GM12872 (cell line): ENCODE results near the gene TTC1.

Experiments
- CTCF ChIP-seq: IDR thresholded peaks from 3 replicates; pipeline ENCODE4 v1.5.1; 2011; ENCODE audit warnings: low read depth, mild to moderate bottlenecking, low read length, moderate library complexity; ENCODE audit not compliant: insufficient read depth

TTC1 gene

GRCh38 chr5:160008877-160009590, at the start of gene TTC1:
TTC1 (plus strand) TSS chr5:160009139; CDS start chr5:160010529, 1,390 bp downstream.
- TF ChIP-seq CTCF: no peak

- no peak for TF ChIP-seq CTCF
Measured at GRCh38 chr5:159961176-159962160, 47.5 kb upstream of the TTC1 start.

- no peak for TF ChIP-seq CTCF
Measured at GRCh38 chr5:159962214-159962613, 46.7 kb upstream of the TTC1 start.

- no peak for TF ChIP-seq CTCF
Measured at GRCh38 chr5:159963935-159964334, 45.0 kb upstream of the TTC1 start.

GRCh38 chr5:159965031-159965837, 43.7 kb upstream of the TTC1 start:
- peak; percentile 65 for TF ChIP-seq CTCF

- no peak for TF ChIP-seq CTCF
Measured at GRCh38 chr5:159969966-159970365, 39.0 kb upstream of the TTC1 start.

- no peak for TF ChIP-seq CTCF
Measured at GRCh38 chr5:159971038-159971437, 37.9 kb upstream of the TTC1 start.
